KOPT-K1 (cell line): ENCODE measurements around the gene CFAP73.
"Not testable (repeated sequence)": the region's sequence is repeated elsewhere in the genome, so short reads cannot be mapped to it uniquely, and the experiment has no call there.

Source experiments
- H3K27ac ChIP-seq: fragments of 200-600 bp; sonication (generic); 2 replicates; pipeline ENCODE4 v1.5.1; 2016; ENCODE audit warnings: antibody characterized with exemption, mild to moderate bottlenecking, low read depth, low read length; ENCODE audit not compliant: poor library complexity, severe bottlenecking
- H3K36me3 ChIP-seq: fragments of 200-600 bp; sonication (generic); 2 replicates; pipeline ENCODE4 v1.5.1; 2017; ENCODE audit warnings: antibody characterized with exemption, mild to moderate bottlenecking, low read length, moderate library complexity; ENCODE audit not compliant: insufficient read depth
- H3K9me3 ChIP-seq: fragments of 200-600 bp; sonication (generic); 2 replicates; pipeline ENCODE4 v1.5.1; 2017; ENCODE audit warnings: antibody characterized with exemption, low read length, mild to moderate bottlenecking; ENCODE audit not compliant: insufficient read depth, poor library complexity, severe bottlenecking

CFAP73 gene

DNA sequence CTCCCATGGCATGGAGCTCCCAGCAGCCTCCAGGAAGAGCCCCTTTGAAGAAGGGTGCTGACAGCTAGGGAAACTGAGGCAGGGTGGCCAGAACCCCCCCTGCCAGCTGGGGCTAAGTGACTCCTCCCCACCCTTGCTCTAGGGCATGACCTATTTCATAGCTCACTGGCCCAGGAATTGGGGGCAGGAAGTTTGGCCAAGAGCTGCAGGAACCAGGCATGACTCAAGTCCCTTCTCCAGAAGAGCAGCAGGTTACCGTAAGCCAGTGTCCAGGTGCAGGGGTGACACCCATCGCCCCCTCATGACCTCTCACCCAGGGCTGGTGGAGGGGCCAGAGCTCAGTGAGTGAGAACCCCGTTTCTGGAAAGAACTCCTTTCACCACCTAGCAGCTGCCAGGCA, 15.9 kb upstream of the CFAP73 start:
- Histone ChIP-seq H3K27ac (peak overlapping the region; percentile 75), H3K36me3 (0 out of 2 replicates have a peak, but pooled peaks cover 7% of the 10 kb centered on the region), H3K9me3 (no peaks in the 10 kb centered on the region)

DNA sequence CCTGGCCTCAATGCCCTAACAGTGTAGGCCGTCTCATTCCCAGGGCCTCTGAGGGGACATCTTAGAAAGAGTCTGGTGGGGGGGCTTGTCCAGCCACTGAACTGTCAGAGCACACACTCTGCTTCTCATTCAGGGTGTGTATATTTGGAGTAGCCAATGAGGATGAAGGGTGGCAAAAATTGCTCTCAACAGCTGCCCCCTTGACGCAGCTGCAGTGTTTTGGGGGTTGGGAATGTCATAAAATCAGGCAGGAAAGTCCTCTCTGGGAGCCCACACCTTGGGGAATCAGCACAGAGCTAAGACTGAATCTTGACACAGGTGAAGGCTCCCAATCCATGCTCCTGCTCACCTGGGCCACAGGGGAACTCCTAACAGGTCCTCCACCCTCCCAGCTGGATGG, 15.5 kb upstream of the CFAP73 start:
- Histone ChIP-seq H3K27ac (peak overlapping the region; percentile 75), H3K9me3 (no peaks in the 10 kb centered on the region), H3K36me3 (0 out of 2 replicates have a peak, but pooled peaks cover 7% of the 10 kb centered on the region)

- 0 out of 2 replicates have a peak, but pooled peaks cover 7% of the 10 kb centered on the region for H3K36me3 ChIP-seq
These were observed 15.0 kb upstream of the CFAP73 start for GRCh38 chr12:113134521-113134951.

GRCh38 chr12:113135178-113136127, 14.1 kb upstream of the CFAP73 start, which contains the start of gene RASAL1:
TSS of gene RASAL1 (minus strand) at chr12:113135761. CDS start at chr12:113135462, 299 bp downstream.
- Histone ChIP-seq H3K36me3 (0 out of 2 replicates have a peak, but pooled peaks cover 4% of the 10 kb centered on the region), H3K9me3 (no peaks in the 10 kb centered on the region), H3K27ac (peak within 1 kb of the TSS; percentile 75)

More at GRCh38 chr12:113134521-113134951, 15.0 kb upstream of the CFAP73 start:
- no peaks in the 10 kb centered on the region for H3K9me3 ChIP-seq
- peak overlapping the region; percentile 75 for H3K27ac ChIP-seq

GRCh38 chr12:113136128-113136989, 13.2 kb upstream of the CFAP73 start:
- H3K9me3 ChIP-seq, result no peaks in the 10 kb centered on the region
- peak overlapping the region; percentile 75 for H3K27ac ChIP-seq
- H3K36me3 ChIP-seq, result no peaks in the 10 kb centered on the region

DNA sequence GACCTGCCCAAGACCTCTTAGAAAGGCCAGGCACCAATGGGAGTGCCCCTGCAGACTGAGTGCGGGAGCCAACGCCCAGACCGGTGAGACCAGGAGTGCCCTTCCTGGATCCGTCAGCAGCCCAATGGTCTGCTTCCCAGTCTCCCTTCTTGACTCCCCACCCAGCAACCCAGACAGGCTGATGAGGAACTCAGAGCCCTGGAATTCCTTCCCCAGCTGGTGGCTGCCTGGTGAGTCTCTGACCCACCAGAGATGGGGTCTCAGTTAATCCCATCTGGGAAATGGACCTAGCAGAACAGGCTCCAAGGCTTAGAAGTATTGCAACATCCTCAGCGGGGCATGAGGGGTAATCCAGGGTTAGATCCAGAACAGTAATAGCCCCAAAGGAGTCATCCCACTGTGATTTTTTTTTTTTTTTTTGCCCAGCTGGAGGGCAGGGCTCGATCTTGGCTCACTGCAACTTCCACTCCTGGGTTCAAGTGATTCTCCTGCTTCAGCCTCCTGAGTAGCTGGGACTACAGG, 12.5 kb upstream of the CFAP73 start:
- Histone ChIP-seq H3K9me3 (no peaks in the 10 kb centered on the region), H3K27ac (peak overlapping the region; percentile 75), H3K36me3 (no peaks in the 10 kb centered on the region)

DNA sequence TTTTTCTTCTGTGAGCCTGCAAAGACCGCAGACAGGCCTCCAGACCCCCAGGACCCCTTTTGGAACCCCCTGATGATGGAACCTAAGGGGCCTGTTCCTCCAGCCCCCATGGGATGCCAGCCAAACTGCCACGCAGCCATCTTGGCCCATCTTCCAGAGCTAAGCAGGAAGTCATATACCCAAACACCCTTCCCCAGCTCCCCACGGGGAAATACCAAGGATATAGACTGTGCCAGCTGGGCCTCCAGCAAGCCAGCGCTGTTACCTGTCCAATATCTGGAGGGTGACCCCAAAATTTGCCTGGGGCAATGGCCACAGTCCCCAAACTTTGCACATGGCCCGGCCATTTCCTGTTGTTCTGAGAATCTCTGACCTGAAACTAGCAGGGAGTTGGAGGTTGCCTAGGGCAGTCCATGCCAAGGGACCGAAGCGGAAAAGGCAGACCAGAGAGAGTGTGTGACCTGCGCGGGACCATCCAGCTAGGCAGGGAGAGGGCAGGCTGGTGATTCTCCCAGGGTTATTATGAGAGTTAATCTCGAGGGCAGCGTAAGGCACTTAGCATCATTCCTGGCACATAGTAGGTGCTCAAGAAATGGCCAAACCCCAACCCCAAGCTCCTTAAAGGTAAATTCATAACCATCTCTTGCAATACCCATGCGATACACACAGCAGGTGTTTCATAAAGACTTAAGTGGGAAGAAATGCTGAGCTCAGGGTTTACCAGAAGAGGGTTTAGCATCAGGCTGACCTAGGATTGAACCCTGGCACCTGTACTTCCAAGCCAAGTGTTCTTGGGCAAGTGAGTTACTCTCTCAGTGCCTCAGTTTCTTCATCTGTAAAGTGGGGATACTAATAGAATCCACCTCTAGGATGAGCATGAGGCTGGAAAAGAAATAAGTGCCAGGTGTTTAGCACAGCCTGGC, 11.4 kb upstream of the CFAP73 start:
- H3K9me3 ChIP-seq, result no peaks in the 10 kb centered on the region

DNA sequence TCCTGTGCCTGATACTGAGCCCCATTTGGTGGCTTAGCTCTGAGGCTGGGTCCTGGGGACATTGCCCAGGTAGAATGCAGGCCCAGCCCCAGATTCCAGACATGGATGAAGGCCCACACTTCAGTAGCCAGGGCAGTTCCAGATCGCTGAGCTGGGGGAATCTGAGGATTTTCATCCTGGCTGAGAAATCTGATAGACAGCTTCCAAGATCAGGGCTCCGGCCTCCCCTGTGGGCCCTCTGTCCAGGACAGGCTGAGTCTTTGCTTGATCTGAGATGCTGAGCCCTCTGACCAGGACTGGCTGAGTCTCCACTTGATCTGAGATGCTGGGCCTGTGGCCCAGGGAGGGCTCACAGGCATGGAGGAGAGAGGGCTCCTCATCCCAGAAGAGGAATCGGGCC, 10.7 kb upstream of the CFAP73 start:
- Histone ChIP-seq H3K36me3 (no peaks in the 10 kb centered on the region), H3K27ac (no peak overlapping the region), H3K9me3 (no peaks in the 10 kb centered on the region)

More for the DNA sequence above, 11.4 kb upstream of the CFAP73 start:
- Histone ChIP-seq H3K27ac (no peak overlapping the region), H3K36me3 (no peaks in the 10 kb centered on the region)

- H3K36me3 ChIP-seq, result no peaks in the 10 kb centered on the region
- H3K27ac ChIP-seq, result no peak overlapping the region
- no peaks in the 10 kb centered on the region for H3K9me3 ChIP-seq
These were observed 8.8 kb upstream of the CFAP73 start for GRCh38 chr12:113140706-113141105.

DNA sequence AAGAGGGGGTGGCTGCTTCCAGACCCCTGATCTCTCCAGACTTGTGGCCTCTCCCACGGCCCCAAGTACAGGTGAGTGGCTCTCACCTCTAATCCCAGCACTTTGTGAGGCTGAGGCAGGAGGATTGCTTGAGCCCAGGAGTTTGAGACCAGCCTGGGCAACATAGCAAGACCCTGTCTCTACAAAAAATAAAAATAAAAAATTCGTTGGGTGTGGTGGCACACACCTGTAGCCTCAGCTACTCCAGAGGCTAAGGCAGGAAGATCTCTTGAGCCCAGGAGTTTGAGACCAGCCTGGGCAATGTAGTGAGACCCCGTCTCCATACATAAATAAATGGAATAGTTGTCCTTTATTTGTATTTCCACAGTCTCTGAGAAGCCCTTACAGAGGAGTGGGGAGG, 7.8 kb upstream of the CFAP73 start:
- not testable (repeated sequence) for H3K27ac ChIP-seq, H3K9me3 ChIP-seq, H3K36me3 ChIP-seq

GRCh38 chr12:113142173-113142885, 7.2 kb upstream of the CFAP73 start:
- Histone ChIP-seq H3K27ac (no peak overlapping the region), H3K36me3 (no peaks in the 10 kb centered on the region), H3K9me3 (peaks cover 4% of the 10 kb centered on the region)

GRCh38 chr12:113142886-113143332, 6.6 kb upstream of the CFAP73 start:
- H3K36me3 ChIP-seq, result no peaks in the 10 kb centered on the region
- H3K27ac ChIP-seq, result no peak overlapping the region
- H3K9me3 ChIP-seq, result peaks cover 6% of the 10 kb centered on the region

GRCh38 chr12:113143959-113144358, 5.6 kb upstream of the CFAP73 start:
- H3K36me3 ChIP-seq, result no peaks in the 10 kb centered on the region

More at GRCh38 chr12:113143959-113144358, 5.6 kb upstream of the CFAP73 start:
- H3K9me3 ChIP-seq, result peaks cover 6% of the 10 kb centered on the region
- H3K27ac ChIP-seq, result no peak overlapping the region
